Fibroblast of skin of right biceps (primary cell): ENCODE data around the gene ROBO2.

Experiments
- DNase-seq: peaks from one replicate; pipeline ENCODE4 v3.0.0-alpha.2; 2013

ROBO2 gene, protein sequence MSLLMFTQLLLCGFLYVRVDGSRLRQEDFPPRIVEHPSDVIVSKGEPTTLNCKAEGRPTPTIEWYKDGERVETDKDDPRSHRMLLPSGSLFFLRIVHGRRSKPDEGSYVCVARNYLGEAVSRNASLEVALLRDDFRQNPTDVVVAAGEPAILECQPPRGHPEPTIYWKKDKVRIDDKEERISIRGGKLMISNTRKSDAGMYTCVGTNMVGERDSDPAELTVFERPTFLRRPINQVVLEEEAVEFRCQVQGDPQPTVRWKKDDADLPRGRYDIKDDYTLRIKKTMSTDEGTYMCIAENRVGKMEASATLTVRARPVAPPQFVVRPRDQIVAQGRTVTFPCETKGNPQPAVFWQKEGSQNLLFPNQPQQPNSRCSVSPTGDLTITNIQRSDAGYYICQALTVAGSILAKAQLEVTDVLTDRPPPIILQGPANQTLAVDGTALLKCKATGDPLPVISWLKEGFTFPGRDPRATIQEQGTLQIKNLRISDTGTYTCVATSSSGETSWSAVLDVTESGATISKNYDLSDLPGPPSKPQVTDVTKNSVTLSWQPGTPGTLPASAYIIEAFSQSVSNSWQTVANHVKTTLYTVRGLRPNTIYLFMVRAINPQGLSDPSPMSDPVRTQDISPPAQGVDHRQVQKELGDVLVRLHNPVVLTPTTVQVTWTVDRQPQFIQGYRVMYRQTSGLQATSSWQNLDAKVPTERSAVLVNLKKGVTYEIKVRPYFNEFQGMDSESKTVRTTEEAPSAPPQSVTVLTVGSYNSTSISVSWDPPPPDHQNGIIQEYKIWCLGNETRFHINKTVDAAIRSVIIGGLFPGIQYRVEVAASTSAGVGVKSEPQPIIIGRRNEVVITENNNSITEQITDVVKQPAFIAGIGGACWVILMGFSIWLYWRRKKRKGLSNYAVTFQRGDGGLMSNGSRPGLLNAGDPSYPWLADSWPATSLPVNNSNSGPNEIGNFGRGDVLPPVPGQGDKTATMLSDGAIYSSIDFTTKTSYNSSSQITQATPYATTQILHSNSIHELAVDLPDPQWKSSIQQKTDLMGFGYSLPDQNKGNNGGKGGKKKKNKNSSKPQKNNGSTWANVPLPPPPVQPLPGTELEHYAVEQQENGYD (N-terminal part only)

DNA sequence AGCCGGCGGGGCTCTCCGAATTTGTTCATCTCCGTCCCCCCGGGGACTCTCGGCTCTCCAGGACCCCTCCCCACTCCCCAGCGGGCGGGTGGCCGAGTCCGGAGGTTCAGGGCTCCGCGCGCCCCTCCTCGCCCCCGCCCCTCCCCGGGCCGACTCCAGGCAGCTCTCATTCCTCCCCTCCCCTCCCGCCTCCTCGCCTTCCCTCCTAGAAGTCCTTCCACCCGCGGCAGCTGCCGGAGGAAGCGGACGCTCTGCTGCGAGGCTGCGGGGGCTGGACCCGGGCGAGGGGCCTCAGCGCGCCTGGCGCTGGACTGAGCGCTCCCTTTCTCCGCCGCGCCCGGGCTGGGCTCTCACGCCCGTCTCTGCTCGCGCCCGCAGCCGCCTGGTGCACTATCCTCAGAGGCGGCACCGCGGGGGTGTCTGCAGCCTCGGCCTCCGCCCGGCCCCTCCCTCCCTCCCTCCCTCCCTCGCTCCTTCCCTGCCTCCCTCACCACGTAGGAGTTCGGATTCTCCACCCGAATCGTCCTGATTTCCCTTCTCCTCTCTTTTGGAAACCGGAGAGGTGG lies at the start of gene ROBO2:
TSS of gene ROBO2 (plus strand) at position 494 of the 566 bp plus-strand sequence. CDS start 687 bp downstream, outside the sequence.
- peak; percentile 22 for DNase-seq

DNA sequence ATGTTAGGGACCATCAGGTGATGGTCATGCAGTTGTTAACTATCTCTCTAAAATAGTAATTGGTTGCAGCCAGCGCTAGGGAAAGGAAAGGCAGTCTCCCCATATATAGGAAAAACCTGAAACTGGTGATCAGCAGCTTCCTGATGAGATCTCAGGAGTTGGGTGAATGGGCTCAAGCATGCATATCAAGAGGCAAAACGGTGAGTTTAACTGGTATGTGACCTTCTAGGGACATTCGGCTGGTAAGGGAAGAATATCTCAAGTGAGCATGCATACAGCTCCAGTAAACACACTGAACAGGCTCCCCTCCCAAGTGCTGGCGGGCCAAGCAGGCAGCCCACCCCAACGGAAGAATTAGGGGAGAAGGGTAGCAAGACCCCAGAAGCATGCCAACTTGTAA lies 49.3 kb upstream of the ROBO2 start:
- no peak for DNase-seq

DNA sequence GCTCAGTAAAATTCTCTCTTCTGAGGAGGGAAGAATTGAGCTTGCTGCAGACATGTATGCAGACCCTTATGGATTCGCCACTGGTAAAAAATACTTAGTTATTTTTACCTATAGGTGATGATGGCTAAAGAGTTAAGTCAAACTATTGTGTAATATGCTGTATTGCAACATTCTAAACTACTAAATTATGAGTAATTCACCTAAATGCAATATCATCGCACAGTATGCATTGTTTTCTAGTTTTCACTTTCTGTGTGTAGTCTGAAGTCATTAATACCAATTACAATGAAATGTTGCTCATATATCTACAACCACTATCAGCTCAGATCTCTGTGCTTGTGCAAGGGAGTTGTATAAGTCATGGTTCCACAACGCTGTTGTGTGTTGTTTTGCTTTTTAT lies 48.7 kb upstream of the ROBO2 start:
- no peak for DNase-seq

DNA sequence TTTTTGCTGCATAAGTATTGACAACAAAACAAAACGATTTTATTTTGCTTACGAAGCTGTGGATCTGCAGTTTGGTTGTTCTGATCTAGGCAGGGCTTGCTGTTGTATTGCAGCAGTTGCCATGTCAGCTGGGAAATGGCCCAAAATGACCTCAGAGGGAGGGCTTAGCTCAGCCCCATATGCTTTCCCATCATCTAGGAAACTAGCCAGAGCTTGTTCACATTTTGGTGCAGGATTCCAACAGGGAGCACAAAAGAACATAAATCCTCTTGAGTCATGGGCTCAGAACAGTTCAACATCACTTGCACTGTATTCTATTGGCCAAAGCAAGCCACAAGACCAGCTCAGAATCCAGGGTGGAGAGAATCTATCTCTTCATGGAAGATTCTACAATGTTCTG lies 42.2 kb upstream of the ROBO2 start:
- peak; percentile 54 for DNase-seq

DNA sequence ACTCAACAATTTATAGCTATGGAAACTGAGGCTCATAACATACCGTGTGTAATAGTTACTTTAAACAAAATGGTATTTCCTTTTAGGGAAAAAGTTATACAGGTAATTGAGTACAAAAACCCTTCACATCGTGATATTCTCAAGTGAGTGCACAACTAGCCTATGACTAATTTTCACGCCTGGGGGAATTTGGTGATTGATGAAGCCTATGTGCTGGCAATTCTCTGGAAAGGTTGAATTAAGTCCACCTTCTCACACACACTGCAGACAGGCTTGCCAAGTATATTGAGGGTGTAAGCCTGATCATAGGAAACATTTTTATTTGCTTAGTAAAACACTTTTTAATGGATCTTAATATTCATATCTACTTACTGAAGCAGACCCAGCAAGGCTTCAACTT lies 41.3 kb upstream of the ROBO2 start:
- DNase-seq, result no peak

DNA sequence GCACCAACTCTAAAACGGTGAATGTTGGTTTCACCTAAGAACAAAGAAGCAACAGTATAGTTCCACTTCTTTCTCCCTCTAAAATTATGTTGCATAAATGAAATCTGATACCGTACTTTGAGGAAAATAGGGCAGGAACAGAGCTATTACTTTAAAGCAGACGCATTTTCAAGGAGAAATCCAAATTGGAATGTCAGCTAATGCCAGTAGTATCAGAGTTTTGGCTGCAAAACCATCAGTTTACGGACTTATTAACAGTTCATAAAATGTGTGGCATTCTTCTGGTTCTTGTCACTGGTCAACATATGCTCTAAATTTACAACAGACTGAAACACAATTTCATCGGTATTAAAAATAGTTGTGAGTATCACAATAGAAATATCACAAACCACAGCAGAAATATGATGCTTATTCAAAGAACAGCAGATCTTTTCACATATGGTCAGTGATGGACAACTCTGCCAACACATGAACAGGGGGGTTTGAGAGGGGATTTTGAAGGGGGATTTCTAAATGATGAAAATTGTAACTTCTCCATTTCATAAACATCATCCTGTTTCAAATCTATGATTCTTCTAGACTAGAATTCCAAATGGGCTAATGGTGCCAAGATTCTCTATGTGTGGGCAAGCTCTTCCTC lies 38.7 kb upstream of the ROBO2 start:
- DNase-seq, result peak; percentile 13

DNA sequence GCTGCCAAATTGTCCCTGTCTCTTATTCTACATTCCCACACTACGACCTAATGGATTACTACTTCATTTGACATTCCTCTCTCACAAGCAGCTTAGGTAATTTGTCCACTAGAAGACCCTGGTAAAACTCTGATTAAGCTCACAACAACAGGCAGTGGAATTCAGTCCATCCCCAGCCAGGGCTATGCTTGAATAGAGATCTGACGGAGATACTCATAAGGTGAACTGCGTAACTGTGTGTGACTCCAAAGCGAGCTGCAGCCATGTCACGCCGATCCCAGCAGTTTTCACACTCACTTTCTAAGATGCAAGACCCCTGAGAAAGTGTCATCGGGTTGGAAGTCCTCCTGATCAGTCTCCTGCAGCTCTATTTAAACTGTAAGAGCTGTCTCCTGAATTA lies 25.7 kb upstream of the ROBO2 start:
- no peak for DNase-seq

DNA sequence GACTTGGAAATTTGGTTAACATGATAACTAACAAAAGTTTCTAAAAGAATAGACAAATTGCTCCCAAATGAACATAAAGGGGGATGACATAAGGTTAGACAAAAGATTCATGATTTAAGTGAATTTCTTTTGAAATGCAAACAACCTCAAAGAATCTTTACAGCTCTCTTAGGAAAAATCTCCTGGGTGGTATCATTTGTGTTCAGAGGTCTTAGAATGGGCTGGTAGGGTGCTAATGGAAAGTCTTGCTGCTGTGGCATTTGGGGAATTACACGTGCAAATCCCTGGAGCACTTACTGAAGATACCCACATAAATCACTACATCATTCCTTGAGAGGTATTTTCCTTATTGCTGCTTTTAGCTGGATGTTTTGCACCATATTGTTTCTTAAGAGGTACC lies 14.4 kb upstream of the ROBO2 start:
- DNase-seq, result no peak

DNA sequence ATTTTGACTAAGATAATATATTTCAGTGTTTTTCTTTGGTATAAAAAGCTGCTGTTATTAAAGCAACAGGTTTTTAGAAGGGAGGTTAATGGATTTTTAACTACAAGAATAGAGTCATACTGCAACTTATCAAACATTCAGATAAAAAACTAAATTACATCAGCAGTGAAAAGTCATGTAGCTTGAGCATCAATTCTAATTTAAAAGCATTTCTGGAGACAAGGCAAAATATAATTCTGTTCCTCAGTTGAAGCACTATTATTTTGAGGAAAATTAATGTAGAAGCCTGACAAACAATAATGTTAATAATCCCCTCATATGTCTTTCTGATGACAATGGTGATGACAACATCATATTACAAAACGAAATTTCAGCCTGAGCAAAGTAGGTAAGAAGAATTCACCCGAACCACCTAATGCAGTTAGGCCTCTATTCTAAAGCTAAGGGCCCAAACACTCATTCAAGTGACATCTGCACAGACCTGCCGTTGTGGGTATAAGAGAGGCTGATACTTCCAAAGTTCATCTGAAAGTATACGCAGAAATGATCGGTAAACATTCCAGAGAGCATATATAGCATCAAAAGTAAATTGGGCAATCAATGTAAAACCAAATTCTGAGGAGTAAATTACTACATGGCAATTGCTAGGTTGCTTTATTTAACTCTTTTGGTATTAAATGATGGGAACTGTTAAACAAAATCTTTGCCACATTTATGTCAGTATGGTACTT lies 12.8 kb upstream of the ROBO2 start:
- DNase-seq, result no peak

DNA sequence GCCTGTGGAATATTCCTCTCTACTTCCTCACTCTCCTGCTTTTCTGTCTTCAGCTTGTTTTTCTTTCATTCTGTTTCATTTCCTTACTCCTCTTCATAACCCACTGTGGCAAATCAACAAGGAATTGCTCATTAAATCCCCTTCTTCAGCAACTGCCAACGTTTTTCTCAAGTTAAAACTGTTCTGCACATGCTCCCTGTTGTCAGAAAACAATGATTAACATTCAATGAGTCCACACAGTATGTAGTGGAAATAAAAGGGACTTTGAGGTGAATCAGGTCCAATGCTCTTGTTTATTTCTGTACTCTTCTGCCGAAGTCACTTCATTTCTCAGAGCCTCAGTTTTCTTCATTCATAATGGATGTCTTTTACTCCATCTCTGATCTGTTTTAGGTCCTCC lies 11.9 kb upstream of the ROBO2 start:
- DNase-seq, result no peak

DNA sequence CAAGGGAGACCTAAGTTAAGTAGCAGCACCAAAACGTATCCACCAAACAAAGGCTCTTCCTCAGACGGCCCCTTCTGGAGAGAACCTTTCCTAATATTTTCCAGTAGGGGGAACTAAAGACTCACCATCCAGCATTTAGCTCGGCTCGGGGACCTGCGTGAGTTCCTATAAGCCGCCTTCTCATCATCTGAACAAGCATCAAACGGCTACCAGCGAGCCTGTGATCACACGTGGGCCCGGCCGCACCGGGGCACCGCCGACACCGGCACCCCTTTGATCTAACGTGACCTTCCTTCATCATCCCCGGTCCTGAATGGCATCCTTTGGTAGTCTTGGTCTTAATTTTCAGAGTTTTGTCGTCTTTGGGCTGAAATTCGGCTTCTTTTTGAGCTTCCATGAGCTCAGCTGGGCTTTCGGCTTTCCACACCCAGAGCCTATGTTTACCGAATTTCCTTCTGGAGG lies 1.4 kb upstream of the ROBO2 start:
- DNase-seq, result peak; percentile 84

DNA sequence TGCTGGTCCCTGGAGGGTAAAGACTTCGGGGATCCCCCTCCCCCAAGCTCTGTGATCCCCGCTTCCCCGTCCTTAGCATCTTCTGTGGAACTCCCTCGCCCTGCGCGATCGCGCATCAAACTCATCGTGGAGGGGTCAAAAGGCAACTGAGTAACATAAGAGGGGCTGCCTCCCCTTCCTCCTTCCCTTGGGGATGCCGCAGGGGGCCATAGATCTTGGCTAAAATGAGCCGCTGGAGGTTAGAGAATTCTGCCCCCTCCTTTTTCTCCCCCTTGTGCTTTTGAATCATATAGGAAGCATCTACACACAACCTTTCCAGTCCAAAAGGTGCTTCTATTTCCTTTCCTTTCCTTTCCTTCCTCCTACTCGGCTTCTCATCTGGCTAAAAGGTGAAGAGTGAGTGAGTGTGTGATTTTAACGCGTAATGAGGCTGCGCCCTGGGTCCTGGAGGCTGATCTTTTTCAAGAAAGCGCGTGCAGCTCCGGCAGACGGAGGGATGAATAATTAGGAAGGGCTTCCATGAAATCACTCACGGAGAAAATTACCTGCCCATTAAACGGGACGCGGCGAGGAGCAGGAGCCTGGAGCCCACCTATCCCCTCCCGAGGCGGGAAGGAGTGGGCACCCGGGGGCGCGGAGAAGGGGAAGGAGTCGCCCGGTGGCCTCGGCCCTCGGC lies 831 bp upstream of the ROBO2 start:
- DNase-seq, result peak; percentile 11

DNA sequence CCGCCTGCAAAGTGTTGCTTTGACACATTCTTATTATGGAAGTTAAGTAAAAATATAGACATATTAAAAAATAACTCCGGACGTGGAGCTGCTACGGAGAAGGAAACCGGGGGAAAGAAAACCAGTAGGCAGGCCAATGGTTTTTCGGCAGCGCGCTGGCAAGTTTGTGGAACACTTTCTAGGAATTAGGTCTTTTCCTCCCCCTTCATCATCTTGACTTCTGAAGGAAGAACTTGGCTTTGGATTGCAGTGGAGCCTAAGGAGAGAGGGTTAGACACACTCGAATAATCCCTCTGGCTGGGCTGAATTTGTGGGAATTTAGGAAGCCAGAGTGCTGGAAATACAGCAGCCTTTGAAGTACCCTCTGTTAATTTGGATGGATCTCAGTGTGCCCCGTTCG lies 317 bp downstream of the ROBO2 start:
- peak; percentile 11 for DNase-seq

DNA sequence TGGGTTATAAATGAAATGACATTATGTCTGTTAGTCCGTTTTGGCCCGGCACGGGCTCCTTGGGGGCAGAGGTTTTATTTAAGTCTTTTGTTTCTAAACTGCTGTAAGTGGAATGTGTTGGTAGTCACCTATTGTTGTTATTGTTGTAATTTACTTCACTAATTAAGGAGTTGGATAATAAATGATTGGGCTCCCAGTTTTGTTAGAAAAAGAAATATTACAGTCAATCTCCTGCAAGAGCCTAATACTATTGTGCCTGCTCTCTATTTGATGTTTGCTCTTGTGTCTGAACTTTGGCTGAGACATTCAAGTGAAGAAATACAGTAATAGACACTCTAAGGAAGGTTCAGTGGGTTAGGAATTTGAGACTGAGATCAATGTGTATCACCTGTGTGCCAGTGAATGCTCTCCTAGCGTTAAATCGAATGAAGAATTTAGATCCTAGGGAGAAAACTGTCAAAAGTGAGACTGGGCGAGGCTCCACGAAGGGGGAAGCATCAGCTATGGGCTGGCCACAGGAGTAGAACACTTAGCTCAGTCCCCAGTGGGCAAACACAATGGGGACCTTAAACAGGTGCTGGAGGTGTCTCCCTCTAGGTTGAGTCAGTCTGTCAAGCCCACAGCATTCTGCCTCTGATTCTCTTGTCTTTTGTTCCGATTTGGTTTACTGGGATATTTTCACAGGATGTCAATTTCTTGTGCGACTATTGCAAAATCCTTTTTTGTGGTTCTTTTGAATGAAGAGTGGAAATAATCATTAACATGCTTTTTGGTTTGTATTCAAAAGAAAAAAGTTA lies 1.2 kb downstream of the ROBO2 start:
- DNase-seq, result no peak

DNA sequence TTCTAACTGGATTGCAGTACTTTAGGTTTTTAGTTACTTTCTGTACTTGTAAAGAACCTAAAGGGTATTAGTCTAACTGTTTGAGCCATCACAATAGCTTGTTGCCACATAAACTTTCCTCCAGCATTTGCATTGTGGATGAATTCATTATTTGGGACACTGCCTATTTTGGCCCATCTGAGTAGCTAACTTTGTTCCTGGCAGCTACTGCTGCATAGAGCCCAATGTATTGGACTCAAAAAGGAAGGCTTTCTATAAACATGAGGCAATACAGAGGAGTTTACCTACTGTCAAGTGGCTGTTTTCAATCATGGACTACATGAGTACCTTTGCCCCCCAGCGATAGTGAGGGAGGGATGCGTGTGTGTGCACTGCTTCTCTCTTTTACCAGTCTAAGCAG lies 1.9 kb downstream of the ROBO2 start:
- no peak for DNase-seq

DNA sequence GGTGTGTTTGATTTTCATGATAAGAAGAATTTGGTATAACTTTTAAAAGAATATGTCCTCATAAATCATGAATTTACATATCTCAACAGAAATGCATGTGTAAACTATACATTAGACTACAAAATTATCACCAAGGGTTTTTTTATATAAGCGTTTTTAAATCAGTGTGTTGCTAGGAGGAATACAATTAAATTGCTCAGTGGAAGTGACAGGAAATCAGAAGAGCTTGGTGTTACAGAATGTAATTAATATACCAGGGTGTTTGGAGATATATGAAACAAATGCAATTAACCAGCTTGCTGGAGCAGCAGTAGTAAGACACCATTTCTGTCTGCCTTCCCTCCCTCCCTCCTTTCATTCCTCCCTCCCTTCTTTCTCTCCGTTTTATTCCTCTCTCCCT lies 2.4 kb downstream of the ROBO2 start:
- DNase-seq, result no peak

DNA sequence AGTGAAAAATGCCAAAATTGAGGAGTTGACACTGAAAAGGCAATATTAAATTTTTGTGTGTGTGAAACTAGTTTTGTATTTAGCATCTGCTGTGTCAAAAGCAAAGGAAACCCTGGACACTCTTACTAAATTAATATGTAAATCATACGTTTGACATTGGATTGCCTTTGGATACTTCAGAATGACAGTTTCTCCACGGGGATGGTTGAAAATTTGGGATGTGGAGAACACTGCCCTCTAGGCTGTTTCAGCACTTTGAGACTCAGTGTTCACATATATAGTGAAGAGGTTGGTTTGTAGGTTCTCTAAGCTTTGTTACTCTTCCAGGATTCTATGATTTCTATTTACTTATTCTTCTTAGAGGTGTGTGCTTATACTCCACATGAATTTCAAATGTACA lies 3.0 kb downstream of the ROBO2 start:
- no peak for DNase-seq

DNA sequence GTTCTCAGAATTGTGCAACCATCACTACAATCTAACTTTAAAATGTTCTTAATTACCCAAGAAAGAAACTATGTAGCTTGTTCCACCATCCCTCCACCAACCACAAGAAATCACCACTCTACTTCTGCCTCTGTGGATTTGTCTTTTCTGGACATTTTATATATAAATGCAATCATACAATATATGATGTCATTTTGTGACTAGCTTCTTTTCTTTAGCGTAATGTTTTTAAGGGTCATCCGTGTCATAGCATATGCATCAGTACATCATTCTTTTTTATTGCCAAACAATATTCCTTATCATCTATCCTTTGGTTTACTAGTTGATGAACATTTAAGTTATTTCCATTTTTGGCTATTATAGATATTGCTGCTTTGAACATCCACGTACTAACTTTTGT lies 5.8 kb downstream of the ROBO2 start:
- no peak for DNase-seq

DNA sequence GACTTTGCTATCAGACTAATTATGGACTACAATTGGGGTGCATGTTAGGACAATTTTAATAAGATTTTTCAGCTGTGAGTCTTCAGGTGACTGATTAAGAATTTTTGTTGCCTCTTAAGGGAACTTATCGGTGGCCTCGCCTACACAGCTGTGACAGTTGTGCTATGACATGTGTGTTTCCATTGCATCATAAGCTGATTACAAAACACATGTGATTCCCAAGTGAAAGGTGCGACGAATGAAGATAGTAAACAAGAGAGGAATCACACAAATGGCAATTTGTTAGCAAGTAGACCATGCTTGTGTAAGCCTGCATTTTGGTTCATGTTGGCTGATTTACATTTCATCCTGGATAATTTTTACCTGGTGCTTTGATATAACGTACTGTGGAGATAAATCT lies 8.3 kb downstream of the ROBO2 start:
- DNase-seq, result no peak

DNA sequence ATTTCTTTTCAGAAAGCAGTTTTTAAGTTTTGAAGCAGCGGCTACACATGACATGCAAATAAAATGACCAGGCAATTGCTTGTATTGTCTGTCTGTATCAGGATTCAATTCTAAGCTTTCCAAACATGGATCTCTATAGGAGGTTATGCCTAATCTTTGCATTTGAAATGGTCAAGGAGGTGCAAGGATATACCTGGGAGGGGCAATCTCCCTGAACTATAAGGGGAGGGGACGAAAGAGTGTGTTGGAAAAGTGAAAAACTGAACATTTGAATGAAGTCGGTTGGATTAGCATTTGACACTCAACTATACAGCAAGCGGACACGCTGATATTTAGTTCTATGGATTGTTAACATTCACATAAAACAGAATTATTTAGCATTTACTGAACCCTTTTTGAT lies 11.7 kb downstream of the ROBO2 start:
- no peak for DNase-seq
